T-helper 17 cell (primary cell): ENCODE measurements around the gene NAA20. TPM values are rescaled to one million over a fixed set of nuclear protein-coding genes. Genes with fewer than 3 reads are reported as not detected.

ENCODE experiments used
- ATAC-seq: fragments of 150-1000 bp; cut with Tn5 transposase; 2 replicates; pipeline ENCODE4 v1.10.0; 2021; ENCODE audit warnings: mild to moderate bottlenecking, moderate library complexity
- DNase-seq, 3 donors: peaks; one replicate each; pipeline versions ENCODE4 v3.0.0 to v3.0.0-alpha.2; 2020 to 2021
- H3K9me3 ChIP-seq: one replicate; pipeline ENCODE4 v1.7.0; 2013; ENCODE audit warnings: low read length, mild to moderate bottlenecking; ENCODE audit not compliant: control insufficient read depth, poor library complexity, severe bottlenecking
- H3K27ac Mint-ChIP-seq: one replicate; pipeline ENCODE4 v1.8.0; 2022; ENCODE audit warnings: mild to moderate bottlenecking, moderate library complexity, mixed read lengths
- H3K27me3 Mint-ChIP-seq: one replicate; pipeline ENCODE4 v1.8.0; 2022; ENCODE audit warnings: mixed read lengths
- H3K36me3 Mint-ChIP-seq: one replicate; pipeline ENCODE4 v1.8.0; 2022; ENCODE audit warnings: low read depth, mixed read lengths
- H3K4me1 Mint-ChIP-seq: one replicate; pipeline ENCODE4 v1.8.0; 2022; ENCODE audit warnings: mild to moderate bottlenecking, mixed read lengths
- H3K4me3 Mint-ChIP-seq: one replicate; pipeline ENCODE4 v1.8.0; 2022; ENCODE audit warnings: mild to moderate bottlenecking, moderate library complexity, mixed read lengths
- total RNA-seq, 4 donors: library from RNA in 2 of 4; stranded (reverse) in 2 of 4; gene quantifications; one replicate each; pipeline ENCODE4 v1.2.3 and lab custom pipeline; 2022 to 2026

NAA20 gene
- total RNA-seq, 2 donors from 2014 or later = 22.4 to 25.3 TPM

DNA sequence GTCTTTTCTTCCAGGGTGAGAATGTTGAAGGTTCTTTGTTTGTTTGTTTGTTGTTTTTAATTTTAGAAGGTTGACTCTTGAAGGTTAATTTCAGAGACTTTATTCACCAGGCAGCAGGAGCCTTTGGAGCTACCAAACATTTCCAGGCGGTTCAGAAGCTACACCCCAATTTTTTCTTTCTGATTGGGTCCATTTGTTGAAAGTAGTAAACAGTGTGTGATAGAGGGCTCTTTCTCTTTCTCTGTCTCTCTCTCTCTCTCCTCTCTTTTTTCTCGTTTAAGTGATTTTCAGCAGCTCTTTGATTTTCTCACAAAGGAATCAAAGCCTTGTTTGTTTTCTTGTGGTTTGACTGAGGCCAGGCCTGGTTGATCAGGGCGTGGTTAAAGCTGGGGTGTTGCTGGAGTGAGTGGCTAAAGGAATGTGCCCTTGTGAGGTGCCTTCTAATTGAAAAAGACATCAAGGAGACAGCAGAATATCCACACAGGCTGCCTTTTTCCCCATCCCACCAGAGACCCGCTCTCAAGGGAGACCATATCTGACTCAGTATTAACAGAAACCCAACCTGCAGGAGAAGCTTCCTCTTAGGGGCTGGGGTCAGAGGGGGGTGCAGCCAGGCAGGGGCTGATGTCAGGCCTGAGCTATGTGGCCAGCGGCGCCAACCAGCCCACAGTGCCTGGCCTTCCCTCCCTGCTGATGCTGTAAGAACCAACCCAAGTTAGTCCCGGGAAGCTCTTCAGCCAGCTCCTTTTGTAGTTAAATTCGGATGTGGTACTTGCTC lies 40.4 kb upstream of the NAA20 start:
- Mint-ChIP-seq H3K36me3 (no peaks in the 10 kb centered on the region), H3K4me3 (peak overlapping the region; percentile 82), H3K27me3 (peaks cover 5% of the 10 kb centered on the region), H3K4me1 (peaks cover 14% of the 10 kb centered on the region), H3K27ac (peak overlapping the region; percentile 92)
- DNase-seq = no peak
- H3K9me3 ChIP-seq = no peaks in the 10 kb centered on the region
- peak; percentile 64 for ATAC-seq

DNA sequence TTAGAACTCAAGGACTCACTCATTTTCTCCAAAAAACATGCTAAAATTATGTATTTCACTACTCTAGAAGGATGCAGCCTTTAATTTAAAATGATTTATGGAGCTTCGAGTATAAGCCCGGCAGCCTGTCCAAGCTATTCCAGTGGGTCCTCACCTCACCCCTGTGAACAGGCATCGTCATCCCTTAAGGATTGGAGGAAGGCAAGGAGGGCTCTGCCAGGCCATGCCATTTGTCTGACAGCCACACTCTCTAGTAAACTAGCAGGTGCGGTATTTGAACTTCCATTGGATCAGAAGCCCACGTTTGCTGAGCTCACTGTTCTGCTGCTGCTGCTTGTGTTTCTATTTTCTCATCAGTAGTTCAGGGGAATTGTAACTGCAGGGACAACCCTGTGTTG lies 39.8 kb upstream of the NAA20 start:
- no peaks in the 10 kb centered on the region for H3K9me3 ChIP-seq
- no peak for DNase-seq
- peaks cover 7% of the 10 kb centered on the region for H3K27me3 Mint-ChIP-seq
- no peak overlapping the region for H3K27ac Mint-ChIP-seq
- no peak for ATAC-seq
- H3K4me1 Mint-ChIP-seq = peaks cover 14% of the 10 kb centered on the region
- H3K36me3 Mint-ChIP-seq = no peaks in the 10 kb centered on the region
- peak overlapping the region; percentile 82 for H3K4me3 Mint-ChIP-seq

DNA sequence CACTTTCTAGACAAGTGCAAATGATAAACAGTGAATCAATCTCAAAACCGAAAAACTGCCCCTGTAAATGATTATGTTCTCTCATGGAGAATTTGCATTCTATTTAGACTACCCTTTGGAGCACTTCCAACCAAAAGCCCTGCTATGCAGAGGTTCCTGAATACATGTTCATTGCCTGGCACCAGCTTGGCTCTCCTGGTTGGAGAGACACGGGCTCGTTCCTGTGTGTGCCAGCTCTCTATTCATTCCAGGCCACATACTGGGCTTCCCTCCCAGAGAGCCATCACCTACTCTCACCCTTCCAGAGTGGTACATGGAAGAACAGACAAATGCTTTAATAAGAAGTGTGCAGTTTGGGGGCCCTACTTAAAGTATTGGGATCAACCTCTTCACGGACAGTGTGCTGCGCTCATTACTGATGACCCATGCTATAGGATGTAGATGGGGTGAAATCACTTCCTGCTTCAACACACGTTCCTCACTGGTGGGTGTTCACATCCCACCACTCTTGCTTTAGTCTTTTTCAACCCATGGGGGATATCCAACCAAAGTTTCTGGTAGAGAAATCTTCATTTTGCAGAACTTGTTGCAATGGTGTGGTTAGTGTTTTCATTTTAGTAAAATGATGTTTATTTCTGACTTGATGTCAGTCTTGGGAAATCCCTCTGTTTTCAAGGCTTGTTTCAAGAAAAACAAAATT lies 38.5 kb upstream of the NAA20 start:
- H3K9me3 ChIP-seq = no peaks in the 10 kb centered on the region
- ATAC-seq (no peak), DNase-seq (no peak)
- Mint-ChIP-seq H3K36me3 (no peaks in the 10 kb centered on the region), H3K27ac (no peak overlapping the region), H3K27me3 (peaks cover 7% of the 10 kb centered on the region), H3K4me1 (peaks cover 11% of the 10 kb centered on the region), H3K4me3 (no peak overlapping the region)

DNA sequence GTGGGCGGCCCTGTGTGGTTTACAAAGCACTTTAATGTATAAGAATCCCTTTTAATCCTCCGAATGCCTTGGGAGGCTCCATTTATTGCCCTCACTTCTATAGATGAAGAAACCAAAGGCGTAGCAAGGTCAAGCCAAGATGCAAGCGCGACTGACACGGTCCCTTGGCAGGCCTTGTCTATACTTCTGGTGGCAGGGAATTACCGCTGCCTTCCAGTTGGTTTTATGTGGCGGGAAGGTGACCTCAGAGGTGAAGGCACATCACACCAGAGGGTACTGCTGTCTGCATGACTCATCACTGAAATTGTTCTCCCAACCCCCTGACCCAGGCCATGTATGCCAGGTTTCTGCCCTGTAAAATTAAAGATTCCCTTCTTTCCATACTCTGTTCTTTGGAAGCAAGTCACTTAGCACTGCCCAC lies 36.1 kb upstream of the NAA20 start:
- Mint-ChIP-seq H3K36me3 (no peaks in the 10 kb centered on the region), H3K27me3 (peaks cover 7% of the 10 kb centered on the region), H3K27ac (no peak overlapping the region), H3K4me1 (peaks cover 8% of the 10 kb centered on the region), H3K4me3 (no peak overlapping the region)
- no peak for DNase-seq
- H3K9me3 ChIP-seq = no peaks in the 10 kb centered on the region
- ATAC-seq = no peak

DNA sequence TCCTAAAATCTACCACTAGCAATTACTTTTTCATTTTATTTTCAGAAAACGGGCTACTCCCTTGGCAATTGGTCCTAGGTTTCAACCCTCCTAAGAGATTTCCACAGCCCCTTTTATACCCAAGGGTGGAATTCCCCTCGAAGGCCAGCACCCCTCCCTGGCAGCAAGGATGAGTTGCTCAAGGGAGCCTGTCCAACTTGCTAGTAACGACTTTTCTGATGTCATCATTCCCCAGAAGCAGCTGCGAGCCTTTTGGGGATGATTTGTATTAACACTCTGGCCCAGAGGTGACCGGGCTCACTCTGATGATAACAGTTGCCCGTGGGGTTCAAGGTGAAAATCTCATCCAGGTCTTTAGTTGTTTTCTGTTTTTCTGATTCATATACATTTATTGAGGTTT lies 30.7 kb upstream of the NAA20 start:
- Mint-ChIP-seq H3K4me1 (no peaks in the 10 kb centered on the region), H3K36me3 (no peaks in the 10 kb centered on the region), H3K4me3 (no peak overlapping the region), H3K27ac (peak overlapping the region; percentile 32), H3K27me3 (peaks cover 22% of the 10 kb centered on the region)
- no peak for ATAC-seq
- H3K9me3 ChIP-seq = no peaks in the 10 kb centered on the region
- DNase-seq = no peak

DNA sequence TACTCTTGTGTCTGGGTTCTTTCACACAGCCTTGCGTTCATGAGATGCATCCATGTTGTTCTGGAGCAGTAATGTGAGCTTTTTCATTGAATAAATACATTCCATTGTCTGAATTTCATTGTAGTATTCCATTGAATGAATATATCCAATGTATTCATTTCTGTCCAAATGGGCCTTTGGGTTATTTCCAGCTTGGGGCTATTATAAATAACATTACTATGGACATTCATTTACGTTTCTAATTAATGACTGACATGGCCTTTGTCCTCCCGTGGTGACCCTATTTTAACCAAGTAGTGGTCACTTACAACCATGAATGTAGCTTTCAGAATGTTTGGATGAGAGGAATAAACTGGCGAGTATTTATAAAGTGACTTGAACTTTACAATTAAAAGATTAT lies 30.1 kb upstream of the NAA20 start:
- peaks cover 16% of the 10 kb centered on the region for H3K27me3 Mint-ChIP-seq
- no peaks in the 10 kb centered on the region for H3K9me3 ChIP-seq
- H3K36me3 Mint-ChIP-seq = no peaks in the 10 kb centered on the region
- no peaks in the 10 kb centered on the region for H3K4me1 Mint-ChIP-seq
- H3K27ac Mint-ChIP-seq = peak overlapping the region; percentile 32
- no peak for DNase-seq
- no peak for ATAC-seq
- H3K4me3 Mint-ChIP-seq = no peak overlapping the region

DNA sequence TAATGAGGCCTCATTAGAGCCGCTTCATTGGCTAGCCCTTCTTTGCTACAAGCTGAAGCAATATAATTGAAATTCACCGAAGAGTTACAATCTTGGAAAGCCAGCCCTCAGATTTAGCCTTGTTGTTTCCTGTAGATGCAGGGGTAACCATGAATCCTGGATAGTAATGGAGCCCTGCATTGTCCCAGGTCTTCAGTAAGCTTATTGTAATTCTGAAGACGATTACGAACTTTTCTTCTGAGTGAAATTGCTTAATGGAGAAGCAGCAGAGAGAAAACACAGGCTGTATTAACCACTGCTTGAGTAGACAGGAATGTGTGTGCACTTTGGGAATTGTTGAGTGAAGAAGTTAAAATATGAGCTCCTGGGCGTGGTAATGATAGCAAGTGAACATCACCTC lies 26.3 kb upstream of the NAA20 start:
- ATAC-seq = no peak
- no peak overlapping the region for H3K4me3 Mint-ChIP-seq
- H3K36me3 Mint-ChIP-seq = peaks cover 2% of the 10 kb centered on the region
- peaks cover 2% of the 10 kb centered on the region for H3K4me1 Mint-ChIP-seq
- no peaks in the 10 kb centered on the region for H3K9me3 ChIP-seq
- peaks cover 26% of the 10 kb centered on the region for H3K27me3 Mint-ChIP-seq
- no peak for DNase-seq
- no peak overlapping the region for H3K27ac Mint-ChIP-seq

DNA sequence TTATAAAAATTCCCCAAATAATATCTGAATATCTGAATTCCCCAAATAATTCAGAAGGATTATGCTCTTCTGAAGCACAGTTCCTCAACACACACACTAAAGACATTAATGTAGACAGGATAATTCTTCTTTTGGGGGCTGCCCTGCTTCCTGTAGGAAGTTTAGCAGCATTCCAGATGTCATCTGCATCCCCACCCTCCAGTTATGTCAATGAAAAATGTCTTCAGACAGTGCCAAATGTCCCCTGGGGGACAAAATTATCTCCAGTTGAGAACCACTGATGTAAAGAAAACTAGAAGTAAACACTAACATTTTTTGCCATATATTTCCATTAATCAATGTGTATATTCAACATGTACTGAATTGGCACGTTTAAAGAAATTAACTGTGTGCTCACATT lies 25.9 kb upstream of the NAA20 start:
- H3K4me1 Mint-ChIP-seq = peaks cover 2% of the 10 kb centered on the region
- H3K27ac Mint-ChIP-seq = no peak overlapping the region
- DNase-seq (no peak), ATAC-seq (no peak)
- no peaks in the 10 kb centered on the region for H3K9me3 ChIP-seq
- peaks cover 2% of the 10 kb centered on the region for H3K36me3 Mint-ChIP-seq
- peaks cover 26% of the 10 kb centered on the region for H3K27me3 Mint-ChIP-seq
- no peak overlapping the region for H3K4me3 Mint-ChIP-seq

DNA sequence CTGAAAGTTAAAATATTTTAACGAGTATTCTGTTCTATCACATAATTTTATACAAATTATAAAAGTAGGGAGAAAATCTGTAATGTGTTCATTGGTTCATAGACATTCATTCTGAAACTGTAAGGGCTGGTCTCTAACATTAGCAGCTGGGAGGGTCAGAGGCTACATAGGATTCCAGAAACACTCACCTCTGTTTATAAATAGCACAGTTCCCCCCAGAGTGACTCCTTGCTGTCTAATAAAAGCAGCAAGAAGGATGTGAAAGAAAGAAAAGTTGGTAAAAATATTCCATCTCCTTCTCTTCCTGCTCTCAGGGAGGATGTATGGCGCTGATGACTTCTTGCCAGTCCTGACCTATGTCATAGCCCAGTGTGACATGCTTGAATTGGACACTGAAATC lies 25.3 kb upstream of the NAA20 start:
- peaks cover 2% of the 10 kb centered on the region for H3K4me1 Mint-ChIP-seq
- H3K9me3 ChIP-seq = no peaks in the 10 kb centered on the region
- DNase-seq = no peak
- no peak overlapping the region for H3K27ac Mint-ChIP-seq
- H3K4me3 Mint-ChIP-seq = no peak overlapping the region
- peaks cover 2% of the 10 kb centered on the region for H3K36me3 Mint-ChIP-seq
- peaks cover 26% of the 10 kb centered on the region for H3K27me3 Mint-ChIP-seq
- no peak for ATAC-seq

DNA sequence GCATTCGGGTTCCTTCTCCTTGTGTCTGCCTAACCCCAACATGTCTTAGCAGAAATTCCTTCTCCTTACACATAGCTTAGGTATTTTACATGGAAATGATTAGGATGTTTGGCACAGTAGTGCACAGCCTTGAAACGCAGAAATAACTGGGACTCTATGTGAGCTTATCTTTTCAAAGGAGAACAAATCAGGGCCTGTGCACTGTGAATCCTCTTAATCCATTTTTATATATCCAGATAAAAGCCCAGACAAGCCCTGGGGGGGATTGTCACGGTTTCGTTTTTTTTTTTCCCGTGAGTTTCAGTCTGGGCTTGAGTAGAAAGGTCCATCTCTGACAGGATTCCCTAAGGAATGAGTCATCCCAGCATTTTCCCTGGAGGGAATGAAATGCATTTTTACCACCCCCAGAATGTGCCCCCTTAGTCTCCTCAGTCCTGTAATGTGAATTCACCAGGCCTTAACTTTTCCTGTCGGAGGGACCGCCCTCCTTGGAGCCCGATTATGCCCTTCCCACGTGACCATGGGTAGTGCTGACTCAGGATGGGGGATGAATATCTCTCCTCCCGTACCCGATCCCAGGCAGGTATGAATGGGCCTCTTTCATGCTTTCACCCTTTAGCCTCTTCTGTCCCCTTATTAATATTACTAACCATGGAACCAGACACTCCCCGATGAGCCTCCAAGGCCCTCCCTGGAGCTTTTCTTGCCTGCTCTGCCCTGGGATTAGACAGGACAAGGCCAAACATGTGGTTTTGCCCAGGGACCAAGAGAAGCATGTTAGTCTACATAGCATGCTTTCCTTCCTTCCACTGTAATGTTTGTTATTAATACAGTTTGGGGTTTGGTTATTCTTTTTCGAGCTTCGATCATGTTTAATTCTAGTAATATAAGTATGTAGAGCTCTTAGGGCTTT lies 23.9 kb upstream of the NAA20 start:
- Mint-ChIP-seq H3K27ac (peak overlapping the region; percentile 41), H3K4me3 (no peak overlapping the region), H3K36me3 (peaks cover 2% of the 10 kb centered on the region), H3K4me1 (peaks cover 2% of the 10 kb centered on the region), H3K27me3 (peaks cover 26% of the 10 kb centered on the region)
- ATAC-seq (no peak), DNase-seq (no peak)
- no peaks in the 10 kb centered on the region for H3K9me3 ChIP-seq

DNA sequence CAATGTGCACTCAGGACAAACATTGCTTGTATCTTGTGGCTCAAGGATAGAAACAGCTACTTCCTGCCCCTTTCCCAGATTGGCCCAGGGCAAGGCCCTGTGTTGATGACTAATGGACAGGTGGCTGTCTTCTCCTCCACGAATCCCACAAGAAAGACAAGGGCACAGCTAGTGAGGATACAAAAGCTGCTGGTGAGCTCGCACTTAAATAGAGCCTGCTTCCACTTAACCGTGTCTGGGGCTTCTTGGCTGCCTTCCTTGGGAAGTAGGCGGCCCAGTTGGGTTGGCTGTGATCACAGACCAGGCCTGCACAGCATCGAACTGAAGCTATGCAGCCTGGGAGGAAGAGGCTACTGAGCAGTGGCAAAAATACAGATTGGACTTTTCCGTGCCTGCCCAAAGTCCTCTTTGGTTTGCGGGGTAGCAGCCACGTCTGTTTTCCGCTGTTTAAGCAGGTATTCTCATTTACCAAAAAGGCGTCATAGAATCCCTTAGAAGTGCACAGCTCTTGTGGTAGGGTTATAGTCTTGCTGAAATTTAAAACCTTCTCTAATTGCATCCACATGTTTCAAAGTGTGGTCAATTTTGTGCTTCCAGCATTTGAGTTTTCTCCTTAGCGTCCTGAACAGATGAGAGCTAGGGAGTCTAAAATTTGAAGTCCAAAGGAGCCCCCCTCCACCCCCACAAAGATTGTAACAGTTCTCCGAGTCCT lies 23.0 kb upstream of the NAA20 start:
- peaks cover 27% of the 10 kb centered on the region for H3K27me3 Mint-ChIP-seq
- H3K36me3 Mint-ChIP-seq = peaks cover 2% of the 10 kb centered on the region
- no peaks in the 10 kb centered on the region for H3K9me3 ChIP-seq
- ATAC-seq (no peak), DNase-seq (no peak)
- H3K4me1 Mint-ChIP-seq = peaks cover 2% of the 10 kb centered on the region
- H3K4me3 Mint-ChIP-seq = no peak overlapping the region
- H3K27ac Mint-ChIP-seq = peak overlapping the region; percentile 41

DNA sequence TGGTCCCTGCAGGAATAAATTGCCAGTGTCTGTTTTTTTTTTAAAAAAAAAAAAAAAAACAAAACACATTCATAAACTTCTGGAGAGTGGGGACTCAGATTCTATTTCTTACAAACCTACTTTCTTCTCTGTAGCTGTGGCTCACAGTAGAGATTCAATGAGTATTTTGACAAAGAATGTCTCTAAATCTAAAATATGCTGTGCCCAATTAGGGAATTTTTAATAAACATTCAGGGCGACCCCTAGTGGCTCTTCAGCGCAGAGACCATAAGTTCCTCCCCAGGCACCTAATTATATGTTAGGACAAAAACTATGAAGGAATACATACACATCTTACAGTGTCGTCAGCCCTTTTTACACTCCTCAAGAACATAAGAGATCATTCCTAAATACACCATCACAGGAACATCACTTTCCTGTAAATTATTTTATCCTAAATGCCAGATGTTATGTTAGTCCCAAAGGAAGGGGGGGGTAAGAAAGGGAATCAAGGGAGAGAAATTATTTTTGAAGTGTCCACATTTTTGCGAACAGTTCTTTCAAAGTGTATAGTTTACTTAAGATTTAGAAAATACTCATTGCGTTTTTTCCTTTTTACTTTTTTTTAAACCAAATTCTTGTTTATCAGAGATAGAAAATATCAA lies 21.8 kb upstream of the NAA20 start:
- H3K27me3 Mint-ChIP-seq = peaks cover 29% of the 10 kb centered on the region
- ATAC-seq = peak; percentile 68

More for the DNA sequence above, 21.8 kb upstream of the NAA20 start:
- peak overlapping the region; percentile 36 for H3K4me3 Mint-ChIP-seq
- DNase-seq = peak in 1 of 3 donors; percentile 10
- no peak overlapping the region for H3K27ac Mint-ChIP-seq
- H3K9me3 ChIP-seq = no peaks in the 10 kb centered on the region
- peaks cover 2% of the 10 kb centered on the region for H3K36me3 Mint-ChIP-seq
- peaks cover 4% of the 10 kb centered on the region for H3K4me1 Mint-ChIP-seq
